ENCODE results near the gene C1orf35.
A peak's percentile ranks its signal among the peaks of the same experiment; 100 is the strongest.

Gene C1orf35

DNA sequence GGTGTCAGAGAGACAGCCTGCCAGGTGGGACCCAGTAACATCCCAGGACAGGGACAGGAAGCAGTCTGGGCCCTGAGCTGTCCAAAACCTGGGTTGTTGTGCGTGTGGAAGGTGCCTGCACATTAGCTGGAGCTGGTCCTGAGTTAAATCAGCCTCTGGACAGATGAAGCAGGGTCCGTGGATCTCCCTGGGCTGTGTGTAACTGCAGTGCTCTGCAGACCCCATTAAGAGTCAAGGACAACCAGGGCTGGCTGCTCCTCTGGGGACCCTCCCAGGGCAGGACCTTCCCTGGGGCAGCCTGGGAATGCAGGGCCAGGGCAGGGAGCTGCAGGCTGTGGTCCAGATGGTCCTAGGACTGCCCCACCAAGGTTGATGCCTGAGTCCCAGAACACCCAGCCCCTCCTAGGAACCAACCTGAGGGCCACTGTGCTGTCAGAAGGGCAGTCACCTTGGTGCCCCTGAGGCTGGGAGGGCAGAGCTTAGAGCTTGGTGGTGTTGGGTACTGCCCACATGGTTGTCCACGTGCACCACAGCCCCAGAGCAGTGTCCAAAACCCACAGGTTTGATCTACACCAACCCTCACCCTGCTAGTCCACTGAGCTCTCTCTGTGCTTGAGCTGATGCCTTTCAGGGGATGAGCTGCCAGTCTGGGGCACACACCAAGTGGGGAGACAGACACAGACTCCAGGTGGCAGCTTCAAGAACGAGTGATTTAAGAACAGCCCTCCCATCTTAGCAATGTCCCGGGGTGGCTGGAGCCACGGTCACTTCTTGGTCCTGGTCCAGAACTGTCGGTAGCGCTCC lies 3.1 kb upstream of the C1orf35 start:
- TF ChIP-seq, protein P1, sequence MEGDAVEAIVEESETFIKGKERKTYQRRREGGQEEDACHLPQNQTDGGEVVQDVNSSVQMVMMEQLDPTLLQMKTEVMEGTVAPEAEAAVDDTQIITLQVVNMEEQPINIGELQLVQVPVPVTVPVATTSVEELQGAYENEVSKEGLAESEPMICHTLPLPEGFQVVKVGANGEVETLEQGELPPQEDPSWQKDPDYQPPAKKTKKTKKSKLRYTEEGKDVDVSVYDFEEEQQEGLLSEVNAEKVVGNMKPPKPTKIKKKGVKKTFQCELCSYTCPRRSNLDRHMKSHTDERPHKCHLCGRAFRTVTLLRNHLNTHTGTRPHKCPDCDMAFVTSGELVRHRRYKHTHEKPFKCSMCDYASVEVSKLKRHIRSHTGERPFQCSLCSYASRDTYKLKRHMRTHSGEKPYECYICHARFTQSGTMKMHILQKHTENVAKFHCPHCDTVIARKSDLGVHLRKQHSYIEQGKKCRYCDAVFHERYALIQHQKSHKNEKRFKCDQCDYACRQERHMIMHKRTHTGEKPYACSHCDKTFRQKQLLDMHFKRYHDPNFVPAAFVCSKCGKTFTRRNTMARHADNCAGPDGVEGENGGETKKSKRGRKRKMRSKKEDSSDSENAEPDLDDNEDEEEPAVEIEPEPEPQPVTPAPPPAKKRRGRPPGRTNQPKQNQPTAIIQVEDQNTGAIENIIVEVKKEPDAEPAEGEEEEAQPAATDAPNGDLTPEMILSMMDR (IDR thresholded peaks at IDR 0.05; ENCODE audit: low read depth, low read length, missing control alignments): no peak
- no peak for DNase-seq (ENCODE audit: low read depth)
- no peak overlapping the region for H3K4me3 ChIP-seq (ENCODE audit: low read depth, low read length)

DNA sequence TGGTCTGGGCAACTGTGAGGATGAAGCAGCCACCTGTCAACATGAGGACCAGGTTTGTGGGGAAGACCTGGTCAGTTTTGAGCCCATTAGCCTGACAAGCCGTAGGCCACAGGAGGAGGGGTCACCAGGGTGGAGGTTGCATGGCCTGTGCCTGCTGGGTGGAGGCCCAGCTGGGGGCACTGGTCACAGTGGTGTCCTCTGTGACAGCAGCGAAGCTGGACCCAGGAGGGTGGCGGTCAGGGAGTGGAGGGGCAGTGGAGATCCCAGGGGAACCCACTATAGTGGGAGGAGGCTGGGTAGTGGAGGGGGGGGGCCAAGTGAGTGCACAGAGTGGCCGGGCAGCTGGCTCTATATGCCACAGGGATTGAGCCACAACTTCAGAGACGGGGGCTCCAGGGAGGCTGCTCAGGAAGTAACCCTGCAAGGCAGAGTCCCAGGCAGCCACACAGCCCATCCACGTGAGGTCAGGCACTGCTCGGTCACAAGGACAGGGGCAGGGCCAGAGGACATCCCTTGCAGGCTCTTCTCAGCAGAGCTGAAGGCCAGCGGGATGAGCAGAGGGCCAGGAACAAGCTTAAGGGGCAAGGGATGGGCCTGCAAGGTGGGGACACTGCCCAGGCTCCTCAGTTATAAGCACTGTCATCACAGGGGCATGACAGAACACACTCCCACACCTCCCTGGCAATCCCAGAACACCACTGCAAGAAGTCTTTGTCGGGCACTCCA lies 2.3 kb upstream of the C1orf35 start:
- DNase-seq (ENCODE audit: low read depth): no peak
- TF ChIP-seq, protein P1 (IDR thresholded peaks at IDR 0.05; ENCODE audit: low read depth, low read length, missing control alignments): no peak

DNA sequence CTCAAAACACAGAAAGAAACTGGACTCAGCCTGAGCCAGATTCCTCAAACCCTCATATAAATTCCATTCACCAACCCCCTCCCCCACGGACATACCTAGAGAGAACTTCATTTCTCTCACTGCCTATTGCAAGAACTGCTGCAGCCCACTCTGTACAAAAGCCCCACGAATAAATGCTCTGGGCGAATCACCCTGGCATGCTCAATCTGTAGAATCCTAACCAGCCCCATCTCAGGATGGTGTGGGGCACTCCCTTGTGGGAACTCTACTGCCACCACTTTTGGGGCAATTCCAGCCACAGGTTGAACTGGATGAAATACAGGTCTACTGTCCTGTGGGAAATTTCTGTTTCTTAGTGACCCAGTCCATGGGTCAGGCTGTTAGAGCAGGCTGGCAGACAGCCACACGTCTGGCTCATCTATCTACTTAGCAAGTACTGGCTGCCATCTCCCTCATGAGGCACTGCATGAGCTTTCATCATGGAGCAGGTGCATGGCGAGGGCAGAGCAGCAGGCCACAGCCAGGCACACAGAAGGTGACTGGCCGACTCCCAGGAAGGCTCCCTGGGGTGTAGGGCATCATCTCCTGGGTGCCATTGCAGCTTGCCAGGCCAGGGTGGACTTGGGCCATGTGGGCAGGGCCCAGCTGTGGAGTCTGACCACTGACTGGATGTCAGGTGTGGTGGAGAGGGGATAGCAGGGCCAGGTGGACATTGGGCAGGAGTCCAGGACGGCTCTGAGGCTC lies 1.6 kb upstream of the C1orf35 start:
- TF ChIP-seq, protein P1 (IDR thresholded peaks at IDR 0.05; ENCODE audit: low read depth, low read length, missing control alignments): no peak
- H3K4me3 ChIP-seq (ENCODE audit: low read depth, low read length): peak overlapping the region; percentile 94; the same call in 1 of the 2 replicates
- DNase-seq (ENCODE audit: low read depth): no peak

More for the DNA sequence above, 2.3 kb upstream of the C1orf35 start:
- H3K4me3 ChIP-seq (ENCODE audit: low read depth, low read length): no peak overlapping the region

DNA sequence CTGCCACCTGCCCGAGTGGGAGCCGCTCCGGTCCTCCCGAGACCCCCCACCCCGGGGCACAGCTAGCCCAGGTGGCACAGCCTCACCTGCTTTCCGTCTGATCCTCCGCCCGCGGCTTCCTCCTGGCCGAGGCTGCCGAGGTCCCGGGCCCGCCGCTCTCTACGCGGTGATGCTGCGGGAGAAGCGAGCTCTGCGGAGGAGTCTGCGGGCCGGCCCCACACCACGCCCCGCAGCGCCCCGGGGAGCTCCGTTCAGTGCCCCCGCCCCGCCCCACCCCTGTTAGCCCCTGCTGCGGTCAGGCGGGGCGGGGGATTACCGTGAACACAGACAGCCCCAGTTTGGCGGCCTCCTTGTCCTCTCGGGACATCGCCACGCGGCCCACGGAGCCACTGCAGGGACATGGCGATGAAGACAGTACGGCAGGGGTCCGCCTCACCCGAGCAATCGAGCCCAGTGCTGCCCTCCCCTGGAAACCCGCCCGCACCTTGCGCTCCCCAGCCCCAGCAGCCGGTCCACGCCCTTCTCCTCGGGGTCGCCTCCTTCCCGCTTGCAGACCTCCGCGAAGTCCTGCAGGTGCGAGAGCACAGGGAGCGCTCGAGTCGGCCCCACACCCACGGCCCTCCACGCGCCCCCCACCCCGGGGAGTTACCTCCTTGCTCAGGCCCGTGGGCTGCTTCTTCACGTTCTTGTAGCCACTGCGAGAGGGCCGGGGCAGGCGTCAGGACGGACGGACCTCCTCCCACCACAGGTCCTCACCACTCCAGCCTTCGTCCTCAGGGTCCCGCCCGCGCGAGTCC lies 933 bp downstream of the C1orf35 start:
- DNase-seq (ENCODE audit: low read depth): no peak

DNA sequence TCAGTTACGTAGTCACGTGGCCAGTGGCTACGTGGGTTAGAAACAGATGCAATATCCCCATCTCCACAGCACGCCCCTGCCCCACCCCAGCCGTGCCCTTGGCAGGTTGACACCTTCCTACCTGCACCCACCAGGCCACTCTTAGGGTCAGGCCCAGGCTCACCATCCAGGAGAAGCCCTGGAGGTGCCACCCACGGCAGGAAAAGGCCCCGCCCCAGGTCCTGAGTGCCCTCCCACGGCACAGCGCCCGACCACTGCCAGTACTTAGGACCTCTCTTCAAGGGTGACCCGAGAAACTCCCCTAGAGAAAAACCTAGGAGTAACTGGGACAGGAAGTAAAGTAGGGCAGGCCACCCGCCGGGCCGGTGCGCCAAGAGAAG lies 1.5 kb downstream of the C1orf35 start:
- no peak for DNase-seq (ENCODE audit: low read depth)
- TF ChIP-seq, protein P1 (IDR thresholded peaks at IDR 0.05; ENCODE audit: low read depth, low read length, missing control alignments): no peak
- H3K4me3 ChIP-seq (ENCODE audit: low read depth, low read length): peak overlapping the region; percentile 94

More for the DNA sequence above, 933 bp downstream of the C1orf35 start:
- TF ChIP-seq, protein P1 (IDR thresholded peaks at IDR 0.05; ENCODE audit: low read depth, low read length, missing control alignments): peak; percentile 36
- peak overlapping the region; percentile 94 for H3K4me3 ChIP-seq (ENCODE audit: low read depth, low read length)
